GM23338 (cell line): ENCODE measurements around the gene FRS2. TPM values are rescaled to one million over a fixed set of nuclear protein-coding genes. Genes with fewer than 3 reads are reported as not detected.

Experiments
- ATAC-seq: fragments of 200-7000 bp; cut with Tn5 transposase; 3 replicates; pipeline ENCODE4 v1.9.1; 2020
- DNase-seq: peaks from one replicate; pipeline ENCODE4 v3.0.0-alpha.2; 2015; ENCODE audit warnings: low spot score
- H2AFZ ChIP-seq: fragments of 200-600 bp; sonication (generic); 2 replicates; pipeline ENCODE4 v1.8.0; 2016; ENCODE audit warnings: antibody characterized with exemption, mild to moderate bottlenecking, moderate library complexity
- H3F3A ChIP-seq: fragments of 200-600 bp; sonication (generic); replicated peaks from 2 replicates; pipeline ENCODE4 v1.8.0; 2017; ENCODE audit warnings: antibody characterized with exemption, mixed run types, low read depth
- H3K27ac ChIP-seq: fragments of 200-600 bp; sonication (generic); 2 replicates; pipeline ENCODE4 v1.6.1; 2016; ENCODE audit warnings: low read depth
- H3K27me3 ChIP-seq: fragments of 200-600 bp; sonication (generic); 2 replicates; pipeline ENCODE4 v1.8.0; 2016; ENCODE audit warnings: mild to moderate bottlenecking, mixed run types, moderate library complexity; ENCODE audit not compliant: insufficient read depth
- H3K36me3 ChIP-seq: fragments of 200-600 bp; sonication (generic); 2 replicates; pipeline ENCODE4 v1.8.0; 2016; ENCODE audit warnings: mild to moderate bottlenecking; ENCODE audit not compliant: insufficient read depth
- H3K4me1 ChIP-seq: fragments of 200-600 bp; sonication (generic); 2 replicates; pipeline ENCODE4 v1.8.0; 2016; ENCODE audit warnings: mild to moderate bottlenecking, moderate library complexity; ENCODE audit not compliant: insufficient read depth
- H3K4me2 ChIP-seq: fragments of 200-600 bp; sonication (generic); 2 replicates; pipeline ENCODE4 v1.7.1; 2017; ENCODE audit warnings: mixed run types
- H3K4me3 ChIP-seq: fragments of 200-600 bp; sonication (generic); 2 replicates; pipeline ENCODE4 v1.6.1; 2016; ENCODE audit warnings: mixed run types
- H3K79me2 ChIP-seq: fragments of 200-600 bp; sonication (generic); replicated peaks from 2 replicates; pipeline ENCODE4 v1.8.0; 2017; ENCODE audit warnings: mild to moderate bottlenecking; ENCODE audit not compliant: insufficient read depth
- H3K9me2 ChIP-seq: fragments of 200-600 bp; sonication (generic); 2 replicates; pipeline ENCODE4 v1.8.0; 2017; ENCODE audit not compliant: insufficient read depth
- H4K20me1 ChIP-seq: fragments of 200-600 bp; sonication (generic); replicated peaks from 2 replicates; pipeline ENCODE4 v1.8.0; 2017; ENCODE audit warnings: mild to moderate bottlenecking; ENCODE audit not compliant: insufficient read depth
- H3K27ac Mint-ChIP-seq: 2 replicates; pipeline ENCODE4 v1.8.0; 2020; ENCODE audit warnings: inconsistent platforms, mild to moderate bottlenecking, moderate library complexity, mixed read lengths
- H3K27me3 Mint-ChIP-seq: 3 replicates; pipeline ENCODE4 v1.8.0; 2022; ENCODE audit warnings: low read depth, mild to moderate bottlenecking, moderate library complexity, mixed read lengths, inconsistent platforms; ENCODE audit not compliant: insufficient read depth, poor library complexity
- H3K36me3 Mint-ChIP-seq: 3 replicates; pipeline ENCODE4 v1.8.0; 2021; ENCODE audit warnings: low read depth, mild to moderate bottlenecking, inconsistent platforms, moderate library complexity, mixed read lengths
- H3K4me1 Mint-ChIP-seq: 3 replicates; pipeline ENCODE4 v1.8.0; 2020; ENCODE audit warnings: mild to moderate bottlenecking, inconsistent platforms, mixed read lengths
- H3K4me3 Mint-ChIP-seq: 3 replicates; pipeline ENCODE4 v1.8.0; 2021; ENCODE audit warnings: moderate library complexity, mild to moderate bottlenecking, inconsistent platforms, mixed read lengths
- H3K9me3 Mint-ChIP-seq: 3 replicates; pipeline ENCODE4 v1.8.0; 2020; ENCODE audit warnings: moderate library complexity, mild to moderate bottlenecking, inconsistent platforms, mixed read lengths
- JUNB ChIP-seq: IDR thresholded peaks from one replicate; pipeline ENCODE4 v1.6.1; 2016; ENCODE audit warnings: antibody characterized with exemption; ENCODE audit not compliant: unreplicated experiment
- NANOG ChIP-seq: IDR thresholded peaks from 2 replicates; pipeline ENCODE4 v1.6.1; 2016; ENCODE audit warnings: antibody characterized with exemption, borderline replicate concordance
- ZNF114 ChIP-seq: fragments of 250-450 bp; sonication (Bioruptor Pico); IDR thresholded peaks from 2 replicates; pipeline ENCODE4 v1.5.0; 2020; ENCODE audit warnings: mild to moderate bottlenecking, moderate library complexity
- polyA plus RNA-seq: library from polyadenylated mRNA; unstranded; fragments of >200 nt; fragmentation: Nextera tagmentation; extraction: Ambion mirVana; gene quantifications from 2 replicates; pipeline ENCODE4 v1.2.1, GENCODE V29; 2016
- total RNA-seq: library from RNA; depleted of rRNA; stranded (reverse); fragments of >200 nt; shearing (Covaris generic); gene quantifications from 2 replicates; pipeline ENCODE4 v1.2.3, GENCODE V29; 2014
- TF ChIP-seq, protein P1 (sequence below): fragments of 250-450 bp; sonication (Bioruptor Pico); IDR thresholded peaks from 2 replicates; pipeline ENCODE4 v1.5.0; 2020; ENCODE audit warnings: mild to moderate bottlenecking, moderate library complexity

Gene FRS2
- total and polyA plus RNA-seq, 2 experiments from 2014 or later, result 34.3 to 45.0 TPM

GRCh38 chr12:69483700-69484099 lies 13.5 kb downstream of the FRS2 start:
- H4K20me1 ChIP-seq, result peaks cover 46% of the 10 kb centered on the region

More at GRCh38 chr12:69483700-69484099, 13.5 kb downstream of the FRS2 start:
- TF ChIP-seq NANOG, result no peak
- TF ChIP-seq ZNF114 (CRISPR knock-in tag), result no peak
- TF ChIP-seq JUNB, result no peak
- TF ChIP-seq, protein P1, sequence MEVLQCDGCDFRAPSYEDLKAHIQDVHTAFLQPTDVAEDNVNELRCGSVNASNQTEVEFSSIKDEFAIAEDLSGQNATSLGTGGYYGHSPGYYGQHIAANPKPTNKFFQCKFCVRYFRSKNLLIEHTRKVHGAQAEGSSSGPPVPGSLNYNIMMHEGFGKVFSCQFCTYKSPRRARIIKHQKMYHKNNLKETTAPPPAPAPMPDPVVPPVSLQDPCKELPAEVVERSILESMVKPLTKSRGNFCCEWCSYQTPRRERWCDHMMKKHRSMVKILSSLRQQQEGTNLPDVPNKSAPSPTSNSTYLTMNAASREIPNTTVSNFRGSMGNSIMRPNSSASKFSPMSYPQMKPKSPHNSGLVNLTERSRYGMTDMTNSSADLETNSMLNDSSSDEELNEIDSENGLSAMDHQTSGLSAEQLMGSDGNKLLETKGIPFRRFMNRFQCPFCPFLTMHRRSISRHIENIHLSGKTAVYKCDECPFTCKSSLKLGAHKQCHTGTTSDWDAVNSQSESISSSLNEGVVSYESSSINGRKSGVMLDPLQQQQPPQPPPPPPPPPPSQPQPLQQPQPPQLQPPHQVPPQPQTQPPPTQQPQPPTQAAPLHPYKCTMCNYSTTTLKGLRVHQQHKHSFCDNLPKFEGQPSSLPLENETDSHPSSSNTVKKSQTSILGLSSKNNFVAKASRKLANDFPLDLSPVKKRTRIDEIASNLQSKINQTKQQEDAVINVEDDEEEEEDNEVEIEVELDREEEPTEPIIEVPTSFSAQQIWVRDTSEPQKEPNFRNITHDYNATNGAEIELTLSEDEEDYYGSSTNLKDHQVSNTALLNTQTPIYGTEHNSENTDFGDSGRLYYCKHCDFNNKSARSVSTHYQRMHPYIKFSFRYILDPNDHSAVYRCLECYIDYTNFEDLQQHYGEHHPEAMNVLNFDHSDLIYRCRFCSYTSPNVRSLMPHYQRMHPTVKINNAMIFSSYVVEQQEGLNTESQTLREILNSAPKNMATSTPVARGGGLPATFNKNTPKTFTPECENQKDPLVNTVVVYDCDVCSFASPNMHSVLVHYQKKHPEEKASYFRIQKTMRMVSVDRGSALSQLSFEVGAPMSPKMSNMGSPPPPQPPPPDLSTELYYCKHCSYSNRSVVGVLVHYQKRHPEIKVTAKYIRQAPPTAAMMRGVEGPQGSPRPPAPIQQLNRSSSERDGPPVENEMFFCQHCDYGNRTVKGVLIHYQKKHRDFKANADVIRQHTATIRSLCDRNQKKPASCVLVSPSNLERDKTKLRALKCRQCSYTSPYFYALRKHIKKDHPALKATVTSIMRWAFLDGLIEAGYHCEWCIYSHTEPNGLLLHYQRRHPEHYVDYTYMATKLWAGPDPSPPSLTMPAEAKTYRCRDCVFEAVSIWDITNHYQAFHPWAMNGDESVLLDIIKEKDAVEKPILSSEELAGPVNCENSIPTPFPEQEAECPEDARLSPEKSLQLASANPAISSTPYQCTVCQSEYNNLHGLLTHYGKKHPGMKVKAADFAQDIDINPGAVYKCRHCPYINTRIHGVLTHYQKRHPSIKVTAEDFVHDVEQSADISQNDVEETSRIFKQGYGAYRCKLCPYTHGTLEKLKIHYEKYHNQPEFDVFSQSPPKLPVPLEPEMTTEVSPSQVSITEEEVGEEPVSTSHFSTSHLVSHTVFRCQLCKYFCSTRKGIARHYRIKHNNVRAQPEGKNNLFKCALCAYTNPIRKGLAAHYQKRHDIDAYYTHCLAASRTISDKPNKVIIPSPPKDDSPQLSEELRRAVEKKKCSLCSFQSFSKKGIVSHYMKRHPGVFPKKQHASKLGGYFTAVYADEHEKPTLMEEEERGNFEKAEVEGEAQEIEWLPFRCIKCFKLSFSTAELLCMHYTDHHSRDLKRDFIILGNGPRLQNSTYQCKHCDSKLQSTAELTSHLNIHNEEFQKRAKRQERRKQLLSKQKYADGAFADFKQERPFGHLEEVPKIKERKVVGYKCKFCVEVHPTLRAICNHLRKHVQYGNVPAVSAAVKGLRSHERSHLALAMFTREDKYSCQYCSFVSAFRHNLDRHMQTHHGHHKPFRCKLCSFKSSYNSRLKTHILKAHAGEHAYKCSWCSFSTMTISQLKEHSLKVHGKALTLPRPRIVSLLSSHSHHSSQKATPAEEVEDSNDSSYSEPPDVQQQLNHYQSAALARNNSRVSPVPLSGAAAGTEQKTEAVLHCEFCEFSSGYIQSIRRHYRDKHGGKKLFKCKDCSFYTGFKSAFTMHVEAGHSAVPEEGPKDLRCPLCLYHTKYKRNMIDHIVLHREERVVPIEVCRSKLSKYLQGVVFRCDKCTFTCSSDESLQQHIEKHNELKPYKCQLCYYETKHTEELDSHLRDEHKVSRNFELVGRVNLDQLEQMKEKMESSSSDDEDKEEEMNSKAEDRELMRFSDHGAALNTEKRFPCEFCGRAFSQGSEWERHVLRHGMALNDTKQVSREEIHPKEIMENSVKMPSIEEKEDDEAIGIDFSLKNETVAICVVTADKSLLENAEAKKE (CRISPR knock-in tag), result no peak
- H3K9me3 Mint-ChIP-seq, result peaks cover 9% of the 10 kb centered on the region; the same call in 2 of the 3 replicates
- H3K4me1 ChIP-seq, result peaks cover 9% of the 10 kb centered on the region
- peaks cover 7% of the 10 kb centered on the region for H3K4me1 Mint-ChIP-seq
- ATAC-seq (no peak), DNase-seq (no peak)
- no peak overlapping the region for H3K27ac Mint-ChIP-seq
- peaks cover 2% of the 10 kb centered on the region for H3K27me3 Mint-ChIP-seq
- H3K27ac ChIP-seq, result no peak overlapping the region
- no peak overlapping the region for H3K4me2 ChIP-seq
- no peaks in the 10 kb centered on the region for H3K27me3 ChIP-seq
- no peak overlapping the region for H3K4me3 Mint-ChIP-seq
- no peaks in the 10 kb centered on the region for H3K9me2 ChIP-seq
- no peak overlapping the region for H3K4me3 ChIP-seq
- H3K36me3 Mint-ChIP-seq, result peaks cover 30% of the 10 kb centered on the region
- peaks cover 100% of the 10 kb centered on the region for H3K79me2 ChIP-seq
- peaks cover 4% of the 10 kb centered on the region; the same call in 1 of the 2 replicates for H3K36me3 ChIP-seq
- H3F3A ChIP-seq, result no peaks in the 10 kb centered on the region
- no peak overlapping the region for H2AFZ ChIP-seq
